ENCODE data around the gene SETD7.

SETD7 gene

GRCh38 chr4:139454111-139455045 is 101.6 kb downstream of the SETD7 start, which contains the start of gene RAB33B:
TSS of gene RAB33B (plus strand) at chr4:139454121. CDS start at chr4:139454196, 75 bp downstream.
- H3K4me1 ChIP-seq (ENCODE audit: control insufficient read depth, low read length): peaks cover 59% of the 10 kb centered on the region

DNA sequence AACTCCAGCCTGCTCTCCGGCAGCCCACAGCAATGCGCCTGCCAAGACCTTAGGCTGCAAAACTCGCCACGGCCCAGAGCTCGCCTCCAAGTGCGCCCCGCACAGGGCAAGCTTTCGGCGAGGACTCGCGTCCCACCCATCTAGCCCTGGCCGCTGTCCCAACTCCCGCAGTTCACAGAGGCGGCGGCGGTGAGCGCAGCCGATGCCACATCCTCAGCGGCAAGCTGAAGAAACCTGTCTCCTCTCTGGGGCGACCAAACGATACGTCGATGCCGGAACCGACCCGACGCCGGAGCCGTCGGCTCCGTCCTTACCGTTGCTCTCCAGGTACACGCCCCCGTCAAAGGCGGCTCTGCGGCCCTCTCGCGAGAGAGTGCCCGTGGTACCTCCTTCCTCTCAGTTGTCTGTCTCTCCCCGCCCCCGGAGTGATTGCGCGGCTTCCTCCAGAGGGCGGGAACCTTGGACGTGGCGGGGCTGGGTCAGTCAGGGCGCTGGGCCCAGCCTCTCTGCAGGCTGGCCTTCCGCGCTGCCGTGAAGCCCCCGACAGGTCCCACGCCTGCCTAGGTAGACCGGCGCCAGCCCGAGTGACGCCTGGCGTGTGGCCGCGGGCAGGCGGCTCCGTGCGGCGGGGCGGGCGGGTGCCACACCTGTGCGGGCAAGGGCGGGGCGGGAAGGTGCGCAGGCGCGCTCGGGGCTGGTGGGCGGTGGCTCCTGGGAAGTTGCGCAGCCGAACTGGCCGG is 102.5 kb downstream of the SETD7 start:
- peak overlapping the region; percentile 98 for H3K4me3 ChIP-seq (ENCODE audit: low read length)
- peaks cover 51% of the 10 kb centered on the region for H3K4me1 ChIP-seq (ENCODE audit: control insufficient read depth, low read length)
- no peaks in the 10 kb centered on the region for H3K9me3 ChIP-seq (ENCODE audit: control insufficient read depth, insufficient read depth, low read length)
- TF ChIP-seq CTCF (IDR thresholded peaks at IDR 0.05; ENCODE audit: low read depth, low read length, poor library complexity, severe bottlenecking): peak; percentile 59
- TF ChIP-seq EZH2phosphoT487 (IDR thresholded peaks at IDR 0.05; ENCODE audit: borderline replicate concordance, low read length): no peak
- H4K20me1 ChIP-seq (ENCODE audit: control insufficient read depth, insufficient read depth, low read depth, low read length): no peaks in the 10 kb centered on the region
- peak overlapping the region; percentile 73 for H3K27ac ChIP-seq (ENCODE audit: low read depth, low read length)
- H3K36me3 ChIP-seq (ENCODE audit: control insufficient read depth, low read length): peaks cover 12% of the 10 kb centered on the region
- H3F3A ChIP-seq (ENCODE audit: control insufficient read depth, insufficient read depth): peaks cover 8% of the 10 kb centered on the region; the same call in 1 of the 2 replicates
- no peaks in the 10 kb centered on the region for H3K27me3 ChIP-seq (ENCODE audit: control insufficient read depth, low read length)
- H3K4me2 ChIP-seq (ENCODE audit: low read length): peak overlapping the region; percentile 97
- no peaks in the 10 kb centered on the region for H3K9me2 ChIP-seq (replicated peaks; ENCODE audit: control insufficient read depth, low read length)
- peaks cover 63% of the 10 kb centered on the region for H3K79me2 ChIP-seq (ENCODE audit: control insufficient read depth, low read length)

More at GRCh38 chr4:139454111-139455045, 101.6 kb downstream of the SETD7 start, which contains the start of gene RAB33B:
- Histone ChIP-seq H3F3A (ENCODE audit: control insufficient read depth, insufficient read depth) (peaks cover 8% of the 10 kb centered on the region; the same call in 1 of the 2 replicates), H3K4me3 (ENCODE audit: low read length) (peak within 1 kb of the TSS; percentile 98), H3K36me3 (ENCODE audit: control insufficient read depth, low read length) (peaks cover 12% of the 10 kb centered on the region), H4K20me1 (ENCODE audit: control insufficient read depth, insufficient read depth, low read depth, low read length) (no peaks in the 10 kb centered on the region), H3K79me2 (ENCODE audit: control insufficient read depth, low read length) (peaks cover 71% of the 10 kb centered on the region), H3K4me2 (ENCODE audit: low read length) (peak within 1 kb of the TSS; percentile 97), H3K27ac (ENCODE audit: low read depth, low read length) (peak within 1 kb of the TSS; percentile 73), H3K27me3 (ENCODE audit: control insufficient read depth, low read length) (no peaks in the 10 kb centered on the region), H3K9me2 (replicated peaks; ENCODE audit: control insufficient read depth, low read length) (no peaks in the 10 kb centered on the region), H3K9me3 (ENCODE audit: control insufficient read depth, insufficient read depth, low read length) (no peaks in the 10 kb centered on the region)
- no peak for TF ChIP-seq CTCF (IDR thresholded peaks at IDR 0.05; ENCODE audit: low read depth, low read length, poor library complexity, severe bottlenecking)
- TF ChIP-seq EZH2phosphoT487 (IDR thresholded peaks at IDR 0.05; ENCODE audit: borderline replicate concordance, low read length): no peak

GRCh38 chr4:139453041-139453370 is 103.0 kb downstream of the SETD7 start:
- Histone ChIP-seq H4K20me1 (ENCODE audit: control insufficient read depth, insufficient read depth, low read depth, low read length) (no peaks in the 10 kb centered on the region), H3K9me2 (replicated peaks; ENCODE audit: control insufficient read depth, low read length) (no peaks in the 10 kb centered on the region), H3K79me2 (ENCODE audit: control insufficient read depth, low read length) (peaks cover 58% of the 10 kb centered on the region), H3K36me3 (ENCODE audit: control insufficient read depth, low read length) (peaks cover 12% of the 10 kb centered on the region), H3K27me3 (ENCODE audit: control insufficient read depth, low read length) (no peaks in the 10 kb centered on the region), H3F3A (ENCODE audit: control insufficient read depth, insufficient read depth) (peaks cover 8% of the 10 kb centered on the region; the same call in 1 of the 2 replicates), H3K4me3 (ENCODE audit: low read length) (peak overlapping the region; percentile 98), H3K4me2 (ENCODE audit: low read length) (peak overlapping the region; percentile 97), H3K27ac (ENCODE audit: low read depth, low read length) (peak overlapping the region; percentile 73), H3K4me1 (ENCODE audit: control insufficient read depth, low read length) (peaks cover 46% of the 10 kb centered on the region), H3K9me3 (ENCODE audit: control insufficient read depth, insufficient read depth, low read length) (no peaks in the 10 kb centered on the region)
- TF ChIP-seq CTCF (IDR thresholded peaks at IDR 0.05; ENCODE audit: low read depth, low read length, poor library complexity, severe bottlenecking) (peak; percentile 72), EZH2phosphoT487 (IDR thresholded peaks at IDR 0.05; ENCODE audit: borderline replicate concordance, low read length) (no peak)
